Brain pericyte (primary cell): ENCODE data around the gene TMED5.

Source experiments
- DNase-seq: peaks from one replicate; pipeline ENCODE4 v3.0.0-alpha.2; 2012; ENCODE audit warnings: low read depth, low spot score

The TMED5 gene

GRCh38 chr1:93123201-93123783 lies 56.9 kb downstream of the TMED5 start:
- no peak for DNase-seq

GRCh38 chr1:93120614-93121013 lies 59.6 kb downstream of the TMED5 start:
- no peak for DNase-seq

GRCh38 chr1:93114391-93114790 lies 65.8 kb downstream of the TMED5 start:
- DNase-seq = no peak

GRCh38 chr1:93113127-93113526 lies 67.1 kb downstream of the TMED5 start:
- DNase-seq = no peak

GRCh38 chr1:93111561-93111960 lies 68.7 kb downstream of the TMED5 start:
- no peak for DNase-seq

GRCh38 chr1:93111065-93111464 lies 69.1 kb downstream of the TMED5 start:
- no peak for DNase-seq

- DNase-seq = no peak
Observed at GRCh38 chr1:93109578-93109977, 70.6 kb downstream of the TMED5 start.

- no peak for DNase-seq
Observed at GRCh38 chr1:93108335-93108734, 71.9 kb downstream of the TMED5 start.

- no peak for DNase-seq
Observed at GRCh38 chr1:93107395-93107794, 72.8 kb downstream of the TMED5 start.

- no peak for DNase-seq
Observed at GRCh38 chr1:93106226-93106625, 74.0 kb downstream of the TMED5 start.

GRCh38 chr1:93102142-93102541 lies 78.1 kb downstream of the TMED5 start:
- DNase-seq = no peak
